Stimulated activated CD4-positive, alpha-beta T cell treated with anti-CD3 and anti-CD28 coated beads, Interleukin-4, amount 100 ng/mL, for 4 hours (primary cell): ENCODE data around the gene ORC5.

ENCODE experiments used
- DNase-seq, 2 experiments: peaks; one replicate each; pipeline ENCODE4 v3.0.0-alpha.2; 2020

ORC5 gene

GRCh38 chr7:104124469-104124868, 83.3 kb downstream of the ORC5 start:
- no peak for DNase-seq

GRCh38 chr7:104123786-104124185, 84.0 kb downstream of the ORC5 start:
- DNase-seq, result no peak

- DNase-seq, result no peak
Measured at GRCh38 chr7:104113788-104114187, 94.0 kb downstream of the ORC5 start.

GRCh38 chr7:104112623-104113022, 95.2 kb downstream of the ORC5 start:
- no peak for DNase-seq

GRCh38 chr7:104111271-104111670, 96.5 kb downstream of the ORC5 start:
- DNase-seq, result no peak

- no peak for DNase-seq
Measured at GRCh38 chr7:104106108-104106905, 101.5 kb downstream of the ORC5 start.

- no peak for DNase-seq
Measured at GRCh38 chr7:104098890-104099289, 108.9 kb downstream of the ORC5 start.

GRCh38 chr7:104096683-104097082, 111.1 kb downstream of the ORC5 start:
- no peak for DNase-seq

- DNase-seq, result no peak
Measured at GRCh38 chr7:104093127-104093526, 114.7 kb downstream of the ORC5 start.

GRCh38 chr7:104091242-104091641, 116.6 kb downstream of the ORC5 start:
- no peak for DNase-seq

- no peak for DNase-seq
Measured at GRCh38 chr7:104089612-104090011, 118.2 kb downstream of the ORC5 start.

GRCh38 chr7:104089061-104089460, 118.8 kb downstream of the ORC5 start:
- DNase-seq, result no peak
